ENCODE data around the gene FAM81A.
"Not testable (repeated sequence)": the region's sequence is repeated elsewhere in the genome, so short reads cannot be mapped to it uniquely, and the experiment has no call there.

Gene FAM81A

GRCh38 chr15:59399465-59400102 lies 38.4 kb upstream of the FAM81A start:
- DNase-seq (ENCODE audit: low read depth) = no peak
- H3K4me3 ChIP-seq (ENCODE audit: low read length) = no peak overlapping the region
- TF ChIP-seq CTCF (conservative IDR thresholded peaks at IDR 0.05; ENCODE audit: low read depth, low read length) = no peak

- DNase-seq (ENCODE audit: low read depth) = no peak
Observed at GRCh38 chr15:59400103-59400813, 37.7 kb upstream of the FAM81A start.

DNA sequence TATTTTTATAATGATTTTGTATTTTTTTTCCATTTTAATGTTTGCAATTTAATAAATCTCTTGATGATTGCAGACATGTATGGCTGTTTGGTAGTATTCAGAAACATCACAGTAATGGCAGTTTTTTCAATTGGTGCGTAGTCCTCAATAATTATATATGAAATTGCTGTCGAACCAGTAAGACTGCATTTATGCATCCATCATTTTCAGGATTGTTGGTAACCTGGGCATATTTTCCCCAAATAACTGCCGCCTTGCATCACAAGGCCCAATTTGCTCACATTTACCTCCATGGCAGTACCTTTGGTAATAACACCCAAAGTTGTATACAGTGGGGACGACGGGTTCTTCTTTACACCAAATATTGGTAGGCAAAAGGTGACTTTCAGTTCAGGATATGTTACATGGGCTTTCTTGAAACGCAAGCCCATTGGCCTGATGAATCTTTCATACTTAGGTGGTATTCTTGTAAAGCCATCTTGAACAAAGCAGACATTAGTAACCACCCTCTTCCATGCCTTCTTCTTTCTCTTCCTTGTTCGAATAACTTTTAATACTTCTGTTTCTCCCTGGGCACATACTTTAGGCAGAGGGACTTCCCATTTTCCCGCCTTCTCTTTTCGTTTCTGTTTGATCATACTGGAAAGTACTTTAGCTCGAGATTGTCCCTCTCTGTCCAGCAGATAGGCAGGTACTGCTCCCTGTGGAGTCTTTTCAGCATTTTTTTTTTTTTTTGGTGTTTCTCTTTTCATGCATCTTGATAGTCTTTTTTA lies 36.7 kb upstream of the FAM81A start:
- DNase-seq (ENCODE audit: low read depth); H3K4me3 ChIP-seq (ENCODE audit: low read length): not testable (repeated sequence)

More at GRCh38 chr15:59400103-59400813, 37.7 kb upstream of the FAM81A start:
- no peak overlapping the region for H3K4me3 ChIP-seq (ENCODE audit: low read length)
- no peak for TF ChIP-seq CTCF (conservative IDR thresholded peaks at IDR 0.05; ENCODE audit: low read depth, low read length)

DNA sequence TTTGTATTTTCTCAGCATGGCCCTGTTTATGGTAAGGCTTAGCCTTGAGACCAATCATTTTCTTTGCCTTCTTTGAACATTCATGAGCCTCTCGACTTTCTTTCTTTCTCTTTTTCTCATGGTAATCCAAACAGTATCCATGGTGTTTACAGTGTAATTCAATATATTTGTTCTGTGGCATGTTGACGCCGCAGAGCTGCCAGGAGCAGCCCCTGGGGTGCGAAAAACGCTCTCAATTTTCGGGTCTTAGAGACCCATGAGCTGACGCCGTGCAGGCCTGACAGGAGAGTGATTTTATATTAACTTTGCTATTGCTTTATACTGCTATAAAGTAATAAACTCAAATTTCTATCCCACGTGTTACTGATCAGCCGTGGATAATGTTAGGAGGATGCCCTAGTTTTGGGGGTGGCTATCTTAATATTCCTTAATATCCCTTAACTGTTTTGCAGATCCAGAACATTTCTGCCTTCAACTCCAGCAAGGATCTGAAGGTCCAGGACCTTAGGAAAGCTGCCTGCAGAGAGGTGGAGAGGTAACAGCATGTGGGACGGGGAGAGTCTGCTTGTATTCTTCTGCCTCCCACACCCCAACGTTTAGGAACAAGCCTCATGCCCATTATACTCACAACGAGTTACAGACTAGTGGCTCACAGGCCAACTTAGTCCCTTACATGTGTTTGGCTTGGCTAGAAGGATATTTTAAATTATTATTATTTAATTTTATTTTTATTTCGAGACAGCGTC lies 36.0 kb upstream of the FAM81A start:
- TF ChIP-seq CTCF (conservative IDR thresholded peaks at IDR 0.05; ENCODE audit: low read depth, low read length) = no peak
- no peak for DNase-seq (ENCODE audit: low read depth)
- no peak overlapping the region for H3K4me3 ChIP-seq (ENCODE audit: low read length)

GRCh38 chr15:59405079-59405478 lies 32.9 kb upstream of the FAM81A start:
- no peak for TF ChIP-seq CTCF (conservative IDR thresholded peaks at IDR 0.05; ENCODE audit: low read depth, low read length)
- H3K4me3 ChIP-seq (ENCODE audit: low read length) = no peak overlapping the region
- no peak for DNase-seq (ENCODE audit: low read depth)

- no peak overlapping the region for H3K4me3 ChIP-seq (ENCODE audit: low read length)
- no peak for TF ChIP-seq CTCF (conservative IDR thresholded peaks at IDR 0.05; ENCODE audit: low read depth, low read length)
- no peak for DNase-seq (ENCODE audit: low read depth)
Observed at GRCh38 chr15:59406446-59406845, 31.5 kb upstream of the FAM81A start.

DNA sequence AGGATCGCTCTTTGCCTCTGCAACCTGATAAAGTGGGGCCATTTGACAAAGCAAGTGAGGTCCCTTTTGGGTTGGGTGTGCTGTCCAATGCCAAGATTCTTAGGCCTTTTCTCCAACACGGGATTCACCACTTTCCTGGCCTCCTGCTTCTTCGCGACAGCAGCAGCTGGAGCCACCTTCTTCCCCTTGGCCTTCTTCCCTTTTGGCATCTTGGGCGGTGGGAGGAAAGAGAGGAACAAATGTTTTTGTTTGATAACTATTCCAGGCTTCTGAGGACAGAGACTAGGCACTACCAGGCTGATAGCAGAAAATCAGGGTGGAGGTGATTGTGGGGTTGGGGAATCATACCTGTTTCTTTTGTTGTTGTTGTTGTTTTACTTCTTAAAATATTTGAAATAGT lies 30.0 kb upstream of the FAM81A start:
- no peak for DNase-seq (ENCODE audit: low read depth)
- no peak for TF ChIP-seq CTCF (conservative IDR thresholded peaks at IDR 0.05; ENCODE audit: low read depth, low read length)
- no peak overlapping the region for H3K4me3 ChIP-seq (ENCODE audit: low read length)

Data from retinal pigment epithelial cell (primary cell).